Skin of body (tissue), 2 donors: ENCODE results near the gene RHOA. TPM values are rescaled to one million over a fixed set of nuclear protein-coding genes. Genes with fewer than 3 reads are reported as not detected.
"Not testable (repeated sequence)": the region's sequence is repeated elsewhere in the genome, so short reads cannot be mapped to it uniquely, and the experiment has no call there.

ENCODE experiments used
- DNase-seq: peaks from one replicate; lab custom pipeline; 2025; lab: John Stamatoyannopoulos, UW
- total RNA-seq: library from RNA; depleted of rRNA; stranded (reverse); fragments of >200 nt; gene quantifications from one replicate; pipeline ENCODE4 v1.2.3, GENCODE V29; 2014

Gene RHOA
- total RNA-seq, 1 donor from 2014 or later, result 262 TPM

DNA sequence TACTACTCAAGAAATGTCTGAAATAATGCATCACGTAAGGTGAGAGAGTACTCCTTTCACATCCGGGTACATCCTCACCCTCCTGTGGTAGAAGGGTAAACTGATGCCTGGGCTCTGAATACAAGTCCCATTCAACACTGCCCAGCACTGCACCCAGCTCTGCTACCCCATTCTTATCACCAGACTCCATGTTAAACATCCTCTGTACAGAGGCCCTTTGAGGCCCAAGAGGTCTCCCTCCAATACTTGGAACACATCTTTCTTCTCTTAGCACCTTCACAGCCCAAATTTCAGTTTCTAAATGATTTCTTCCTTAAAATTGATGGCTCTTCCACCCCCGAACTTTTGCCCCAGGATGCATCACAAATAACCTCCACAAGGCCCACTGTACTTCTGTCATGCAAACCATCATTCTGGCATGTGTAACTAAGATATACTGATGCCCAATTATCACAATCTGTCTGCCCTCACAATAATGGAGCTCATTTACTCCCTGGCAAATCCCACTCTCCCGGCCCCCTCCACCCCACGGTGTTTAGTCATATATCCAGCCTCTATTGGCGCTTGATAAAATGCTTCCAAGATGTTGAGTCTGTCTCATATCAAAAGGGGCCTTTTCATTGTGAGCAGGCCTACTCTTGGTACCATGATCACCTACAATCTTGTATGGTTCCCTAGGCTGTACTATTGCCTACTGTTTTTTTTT lies 41.0 kb downstream of the RHOA start:
- DNase-seq, result no peak

DNA sequence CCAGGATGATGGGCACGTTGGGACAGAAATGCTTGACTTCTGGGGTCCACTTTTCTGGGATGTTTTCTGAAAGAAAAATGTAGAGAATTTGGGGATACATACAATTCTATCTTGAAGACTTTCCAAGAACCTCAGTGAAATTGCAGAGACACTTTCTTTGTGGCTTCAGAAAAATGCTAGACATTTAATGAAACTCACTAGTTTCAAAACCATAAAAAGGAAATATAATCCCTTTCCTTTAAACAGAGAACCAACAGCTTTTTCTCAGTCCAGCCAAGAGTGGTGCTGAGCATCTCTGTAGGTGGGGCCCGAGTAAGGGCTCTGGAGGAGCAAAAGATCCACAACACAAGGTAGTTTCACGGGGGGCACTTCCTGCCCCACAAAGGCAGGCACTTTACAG lies 49.2 kb downstream of the RHOA start:
- no peak for DNase-seq

DNA sequence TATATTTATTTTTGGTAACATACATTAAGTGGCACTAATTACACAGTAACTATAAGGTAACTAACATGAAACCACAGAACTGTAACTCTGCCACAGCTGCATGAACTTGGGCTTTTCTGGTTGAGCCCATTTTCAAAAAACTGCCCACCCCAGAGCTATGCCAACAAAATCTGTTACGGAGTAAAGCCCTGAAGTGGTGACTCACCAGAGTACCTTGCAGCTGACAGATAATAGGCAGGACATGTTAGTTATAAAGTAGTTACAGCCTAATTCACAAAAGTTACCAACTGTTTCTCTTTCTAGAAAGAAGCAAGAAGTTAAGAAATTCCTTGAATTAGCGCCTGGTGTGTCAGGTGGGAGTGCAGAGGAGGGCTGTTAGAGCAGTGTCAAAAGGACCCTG lies 52.2 kb downstream of the RHOA start:
- no peak for DNase-seq

DNA sequence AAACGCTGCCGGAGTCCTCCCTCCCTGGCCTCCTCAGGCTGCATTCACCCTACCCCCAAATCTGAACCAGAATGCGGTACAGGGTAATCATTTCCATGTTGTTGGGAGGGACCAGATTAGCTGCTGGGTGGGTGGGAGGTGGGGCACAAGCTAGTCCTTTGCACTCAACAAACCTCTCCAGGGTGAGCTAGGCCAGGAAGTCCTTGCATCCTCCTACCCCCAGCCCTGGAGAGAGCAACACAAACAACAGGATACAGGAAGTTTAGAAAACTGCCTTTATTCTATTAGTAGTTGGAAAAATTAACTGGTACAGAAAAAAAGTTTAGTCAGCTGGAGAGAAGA lies 52.9 kb downstream of the RHOA start:
- no peak for DNase-seq

DNA sequence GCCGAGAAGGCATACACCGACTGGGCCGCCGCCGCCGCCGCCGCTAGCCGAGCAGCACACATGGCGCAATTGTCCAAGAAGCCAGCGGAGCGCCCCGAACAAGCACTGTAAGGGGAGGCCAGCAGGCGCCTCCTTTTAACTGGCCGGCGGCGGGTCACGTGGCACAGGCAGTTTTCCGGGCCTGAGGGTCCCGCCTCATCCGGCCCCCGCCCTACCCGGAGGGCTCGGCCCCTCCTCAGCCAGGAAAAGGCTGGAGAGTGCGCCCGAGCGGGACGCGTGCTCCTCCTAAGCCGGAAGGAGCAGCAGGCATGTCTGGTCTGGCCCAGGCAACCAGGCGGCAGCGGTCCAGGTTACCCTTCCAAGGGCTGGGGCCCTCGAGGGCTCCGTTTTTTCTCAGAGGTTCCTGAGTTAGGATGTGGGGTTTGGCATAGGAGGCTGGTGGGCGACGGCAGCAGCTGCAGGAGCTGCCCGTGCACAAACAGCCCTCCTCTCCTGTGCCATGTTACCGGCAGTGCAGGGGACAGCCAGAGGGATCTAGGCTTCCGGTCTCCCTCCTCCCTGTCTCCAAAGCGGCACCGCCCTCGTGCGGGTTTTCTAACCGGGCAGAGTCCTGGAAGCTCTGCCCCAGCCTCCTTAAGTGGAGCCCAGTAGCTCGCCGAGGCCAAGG lies 53.4 kb downstream of the RHOA start, which contains the start of gene GPX1:
Gene GPX1, minus strand, starts transcription at position 137 of the 667 bp plus-strand sequence. Its CDS starts 75 bp downstream, at position 62.
- DNase-seq, result peak; percentile 92

DNA sequence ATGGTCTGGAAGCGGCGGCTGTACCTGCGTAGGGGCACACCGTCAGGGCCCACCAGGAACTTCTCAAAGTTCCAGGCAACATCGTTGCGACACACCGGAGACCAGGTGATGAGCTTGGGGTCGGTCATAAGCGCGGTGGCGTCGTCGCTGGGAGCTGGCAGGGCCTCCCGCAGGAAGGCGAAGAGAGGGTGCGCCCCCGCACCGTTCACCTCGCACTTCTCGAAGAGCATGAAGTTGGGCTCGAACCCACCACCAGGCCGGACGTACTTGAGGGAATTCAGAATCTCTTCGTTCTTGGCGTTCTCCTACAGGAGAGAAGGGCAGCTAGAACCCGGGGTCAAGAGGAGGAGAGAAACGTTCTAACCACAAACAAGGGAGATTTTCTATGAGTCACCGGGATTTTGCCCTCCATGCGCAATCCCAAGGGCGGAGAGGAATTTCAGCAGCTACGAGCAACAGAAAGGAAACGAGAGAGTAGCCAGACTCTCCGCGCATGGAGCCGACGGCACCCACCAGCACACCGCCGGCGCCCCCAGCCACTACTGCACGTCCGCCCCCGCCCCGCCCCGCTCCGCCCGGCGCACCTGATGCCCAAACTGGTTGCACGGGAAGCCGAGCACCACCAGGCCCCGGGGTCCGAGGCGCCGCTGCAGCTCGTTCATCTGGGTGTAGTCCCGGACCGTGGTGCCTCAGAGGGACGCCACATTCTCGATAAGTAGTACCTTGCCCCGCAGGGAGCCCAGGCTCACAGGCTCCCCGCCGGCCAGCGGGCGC lies 54.1 kb downstream of the RHOA start:
- DNase-seq, result peak; percentile 26

DNA sequence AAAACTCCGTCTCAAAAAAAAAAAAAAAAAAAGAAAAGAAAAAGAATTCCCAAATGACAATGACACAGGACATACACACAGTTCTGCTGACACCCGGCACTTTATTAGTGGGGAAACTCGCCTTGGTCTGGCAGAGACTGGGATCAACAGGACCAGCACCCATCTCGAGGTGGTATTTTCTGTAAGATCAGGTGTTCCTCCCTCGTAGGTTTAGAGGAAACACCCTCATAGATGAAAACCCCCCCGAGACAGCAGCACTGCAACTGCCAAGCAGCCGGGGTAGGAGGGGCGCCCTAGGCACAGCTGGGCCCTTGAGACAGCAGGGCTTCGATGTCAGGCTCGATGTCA lies 54.7 kb downstream of the RHOA start:
- not testable (repeated sequence) for DNase-seq

DNA sequence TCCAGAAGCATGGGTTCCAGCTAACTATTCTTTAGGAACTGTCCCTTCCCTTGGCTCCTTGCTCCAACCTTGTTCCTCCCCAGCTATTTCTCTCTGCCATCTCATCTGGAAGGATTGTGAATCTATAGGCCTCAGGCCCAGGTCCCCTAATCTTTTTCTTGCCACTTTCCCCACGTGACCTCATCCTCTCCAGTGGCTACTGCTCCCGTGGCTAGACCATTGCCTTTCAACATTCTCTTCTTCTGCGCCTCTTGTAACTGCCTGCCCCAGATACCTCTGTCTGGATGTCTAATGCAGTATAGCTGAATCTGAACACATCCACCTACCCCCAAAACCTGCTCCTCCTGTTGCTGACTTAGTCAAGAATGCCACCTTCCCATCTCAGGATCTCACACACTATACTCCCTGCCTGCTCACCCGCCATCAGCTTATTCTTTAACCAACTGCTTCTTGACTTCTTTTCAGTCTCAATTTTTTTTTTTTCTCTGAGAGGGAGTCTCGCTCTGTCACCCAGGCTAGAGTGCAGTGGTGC lies 58.8 kb downstream of the RHOA start:
- DNase-seq, result no peak

DNA sequence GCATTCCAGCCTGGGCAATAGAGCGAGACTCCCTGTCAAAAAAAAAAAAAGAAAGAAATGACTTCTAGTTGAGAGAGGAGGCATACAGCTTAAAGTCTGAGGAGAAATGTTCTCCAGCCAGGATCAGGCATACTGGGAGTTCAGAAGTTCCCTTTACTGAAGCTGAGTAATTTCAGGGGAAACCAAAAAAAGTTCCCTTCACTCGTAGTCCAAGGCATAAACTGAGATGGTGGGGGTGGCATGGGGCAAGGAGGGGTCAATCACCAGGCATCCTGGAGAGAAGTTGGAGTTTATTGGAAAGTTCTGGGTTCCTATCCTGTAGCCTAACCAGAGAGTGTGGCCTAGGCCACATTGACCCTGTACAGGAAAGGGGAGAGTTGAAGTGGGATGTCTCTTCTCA lies 59.5 kb downstream of the RHOA start:
- DNase-seq, result no peak

DNA sequence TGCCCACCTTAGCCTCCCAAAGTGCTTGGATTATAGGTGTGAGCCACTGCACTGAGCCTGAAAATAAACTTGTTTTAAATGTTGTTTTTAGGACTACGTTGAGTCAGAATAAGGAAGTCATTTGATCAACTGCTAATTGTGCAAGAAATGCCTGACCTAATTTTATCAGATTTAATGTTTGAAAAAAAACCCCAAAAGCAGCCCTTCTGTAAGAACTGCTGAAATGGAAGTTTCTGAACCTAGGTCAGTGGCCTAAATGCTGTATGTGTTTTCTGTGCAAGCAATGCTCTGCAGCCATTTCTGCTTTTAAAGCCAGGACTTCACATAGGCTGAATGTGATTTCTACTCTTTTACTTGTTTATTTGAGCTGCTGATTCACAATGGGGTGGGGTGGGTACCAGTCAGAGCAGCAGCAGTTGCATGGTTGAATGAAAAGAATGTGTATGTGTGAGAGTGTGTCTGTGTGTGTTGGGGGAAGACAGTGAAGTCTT lies 60.2 kb downstream of the RHOA start:
- no peak for DNase-seq

DNA sequence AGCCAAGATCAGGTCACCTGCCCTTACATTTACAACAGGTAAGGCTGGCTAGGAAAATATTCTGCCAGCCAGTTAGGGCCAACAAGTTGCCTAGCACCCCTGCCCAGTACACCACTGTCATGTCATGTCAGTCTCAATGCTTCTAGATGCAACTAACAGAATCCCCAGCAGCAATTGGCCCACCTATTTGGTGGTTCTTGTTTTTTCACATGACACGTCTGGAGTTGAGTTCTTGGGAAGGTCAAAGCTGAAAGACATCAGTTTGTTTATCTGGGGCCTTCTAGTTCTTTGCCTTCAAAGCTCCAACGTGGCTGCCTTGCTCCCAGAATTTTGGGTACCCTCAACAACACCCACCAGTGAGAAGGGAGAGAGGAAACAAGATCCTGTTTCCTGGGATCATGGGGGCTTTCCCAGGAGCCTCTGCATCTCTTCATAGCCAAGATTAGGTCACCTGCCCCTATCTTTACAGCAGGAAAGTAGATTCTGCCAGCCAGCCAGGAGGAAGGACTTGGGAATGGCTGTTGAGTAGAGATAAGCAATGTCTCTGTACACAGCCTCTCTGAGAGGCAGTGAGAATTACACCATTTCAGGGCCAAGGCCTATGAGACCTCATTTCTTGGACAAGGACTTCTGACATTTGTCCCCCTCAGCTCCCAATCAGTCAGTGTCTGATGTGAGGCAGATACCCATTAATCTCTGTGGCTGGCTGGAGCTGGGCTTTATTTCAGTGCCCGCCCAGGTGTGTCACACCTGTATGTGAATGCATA lies 62.2 kb downstream of the RHOA start:
- no peak for DNase-seq

DNA sequence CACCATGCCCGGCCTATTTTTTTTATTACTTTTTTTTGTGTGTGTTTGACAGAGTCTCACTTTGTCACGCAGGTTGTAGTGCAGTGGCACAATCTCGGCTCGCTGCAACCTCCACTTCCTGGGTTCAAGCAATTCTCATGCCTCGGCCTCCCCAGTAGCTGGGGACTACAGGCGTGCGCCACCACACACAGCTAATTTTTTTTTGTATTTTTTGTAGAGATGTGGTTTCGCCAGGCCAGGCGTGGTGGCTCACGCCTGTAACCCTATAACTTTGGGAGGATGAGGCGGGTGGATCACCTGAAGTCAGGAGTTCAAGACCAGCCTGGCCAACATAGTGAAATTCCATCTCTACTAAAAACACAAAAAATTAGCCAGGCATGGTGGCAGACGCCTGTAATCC lies 63.4 kb downstream of the RHOA start:
- not testable (repeated sequence) for DNase-seq

DNA sequence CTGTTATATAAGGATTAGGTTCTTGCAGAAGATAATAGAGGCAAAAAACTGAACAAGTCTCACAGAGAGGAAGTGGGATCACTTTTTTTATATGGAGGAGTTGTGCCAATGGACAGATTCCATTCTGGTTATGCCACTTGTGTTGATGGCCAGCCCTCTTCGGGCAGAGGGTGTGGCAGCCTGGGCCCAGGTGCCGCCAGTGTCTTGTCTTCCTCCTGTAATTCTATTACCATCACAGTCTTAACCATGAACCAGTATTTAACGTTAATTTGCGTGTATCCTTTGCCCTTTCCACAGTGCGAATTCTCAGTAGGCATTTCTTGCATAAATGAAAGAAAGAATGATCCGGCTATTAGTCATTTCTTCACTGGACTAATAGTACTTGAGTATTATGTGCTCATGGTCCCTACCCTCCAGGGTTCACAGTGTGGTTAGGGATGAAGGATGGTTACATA lies 65.0 kb downstream of the RHOA start:
- no peak for DNase-seq

DNA sequence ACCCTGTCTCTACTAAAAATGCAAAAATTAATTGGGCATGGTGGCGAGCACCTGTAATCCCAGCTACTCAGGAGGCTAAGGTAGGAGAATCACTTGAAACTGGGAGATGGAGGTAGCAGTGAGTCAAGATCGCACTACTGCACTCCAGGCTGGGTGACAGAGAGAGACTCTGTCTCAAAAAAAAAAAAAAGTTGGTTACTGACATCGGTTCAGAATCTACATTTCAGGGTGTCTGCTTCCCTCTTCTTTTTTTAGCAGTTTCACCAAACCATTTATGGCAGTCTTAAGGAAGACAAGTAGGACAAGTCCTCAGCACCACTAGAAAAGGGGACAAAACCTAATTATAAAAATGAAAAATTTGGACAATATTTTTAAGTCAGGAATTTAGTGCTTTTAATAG lies 68.6 kb downstream of the RHOA start:
- no peak for DNase-seq

DNA sequence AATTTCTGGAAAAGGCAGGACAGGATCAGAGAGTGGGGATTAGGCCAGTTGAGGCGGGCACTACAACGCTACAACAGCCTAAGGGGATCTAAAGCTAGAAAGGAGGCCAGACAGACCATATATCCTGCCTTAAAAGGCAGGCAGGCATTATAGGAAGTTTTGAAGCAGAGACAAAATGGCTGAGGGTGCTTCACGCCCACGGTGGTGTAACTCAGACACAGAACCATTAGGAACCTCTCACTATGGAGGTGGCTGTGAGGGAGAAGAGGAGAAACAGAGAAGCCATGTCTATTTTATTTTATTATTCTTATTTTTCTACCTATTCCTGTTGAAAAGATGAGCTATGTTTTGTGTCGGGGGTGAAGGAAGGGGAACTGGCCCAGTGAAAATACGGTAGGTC lies 69.8 kb downstream of the RHOA start:
- no peak for DNase-seq

DNA sequence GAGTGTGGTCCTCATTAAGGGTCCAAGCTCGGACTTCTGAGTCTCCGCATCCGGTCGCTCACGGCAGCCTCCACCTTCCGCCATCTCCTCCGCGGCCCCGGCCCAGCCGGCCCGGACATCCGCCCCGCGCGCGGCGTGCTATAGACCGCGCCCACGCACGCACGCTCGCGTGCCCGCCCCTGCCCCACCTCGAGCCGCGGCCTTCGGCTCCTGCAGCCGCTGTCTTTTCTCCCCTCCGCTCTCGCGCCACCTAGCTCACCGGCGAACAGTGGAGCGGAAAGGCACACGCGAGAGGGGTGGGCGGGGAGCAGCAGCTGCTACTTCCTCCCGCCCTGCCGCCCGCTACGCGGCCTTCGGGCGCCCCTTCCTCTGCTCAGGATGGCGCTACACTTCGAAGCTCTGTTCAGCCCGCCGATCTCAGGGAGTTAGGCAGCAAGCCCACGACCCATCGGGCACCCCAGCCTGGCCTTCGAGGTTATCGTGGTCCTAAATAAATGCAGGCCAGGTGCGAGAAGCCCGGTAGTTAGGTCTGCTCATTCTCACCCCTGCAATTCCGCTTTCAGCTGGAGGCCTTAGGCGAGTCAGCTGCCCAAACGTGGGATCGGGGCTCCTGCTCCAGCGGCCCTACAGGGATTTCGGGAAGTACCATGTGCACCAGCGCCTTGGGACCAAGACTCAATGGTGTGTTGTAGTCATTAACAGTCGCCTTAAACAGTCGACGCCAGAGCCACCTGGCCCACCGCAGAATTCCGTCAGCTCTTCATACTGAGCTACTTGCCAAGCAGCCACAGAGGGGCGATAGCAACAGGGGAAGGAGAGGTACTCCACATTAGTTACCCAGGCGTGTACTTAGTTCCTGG lies 71.6 kb downstream of the RHOA start, which contains the start of gene USP4:
Gene USP4, minus strand, starts transcription at position 113 of the 860 bp plus-strand sequence. Its CDS starts 29 bp downstream, at position 84.
- peak; percentile 82 for DNase-seq

DNA sequence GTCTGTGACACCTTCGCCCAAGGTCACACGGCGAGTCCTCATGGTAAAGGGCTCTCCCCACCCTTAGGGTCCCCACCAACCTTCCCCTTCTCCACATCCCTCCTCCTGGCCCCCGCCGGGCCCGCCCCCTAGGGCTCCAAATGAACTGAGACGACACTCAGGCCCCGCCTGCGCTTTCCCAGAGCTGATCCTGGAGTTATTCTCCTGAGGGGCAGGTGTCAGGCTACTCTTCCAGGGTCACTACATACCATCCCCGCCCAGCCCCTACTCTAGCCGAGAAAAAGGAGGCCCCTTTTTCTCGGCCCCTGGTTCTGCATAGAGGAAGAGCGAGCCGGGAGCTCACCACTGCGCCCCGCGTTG lies 72.2 kb downstream of the RHOA start:
- DNase-seq, result no peak

DNA sequence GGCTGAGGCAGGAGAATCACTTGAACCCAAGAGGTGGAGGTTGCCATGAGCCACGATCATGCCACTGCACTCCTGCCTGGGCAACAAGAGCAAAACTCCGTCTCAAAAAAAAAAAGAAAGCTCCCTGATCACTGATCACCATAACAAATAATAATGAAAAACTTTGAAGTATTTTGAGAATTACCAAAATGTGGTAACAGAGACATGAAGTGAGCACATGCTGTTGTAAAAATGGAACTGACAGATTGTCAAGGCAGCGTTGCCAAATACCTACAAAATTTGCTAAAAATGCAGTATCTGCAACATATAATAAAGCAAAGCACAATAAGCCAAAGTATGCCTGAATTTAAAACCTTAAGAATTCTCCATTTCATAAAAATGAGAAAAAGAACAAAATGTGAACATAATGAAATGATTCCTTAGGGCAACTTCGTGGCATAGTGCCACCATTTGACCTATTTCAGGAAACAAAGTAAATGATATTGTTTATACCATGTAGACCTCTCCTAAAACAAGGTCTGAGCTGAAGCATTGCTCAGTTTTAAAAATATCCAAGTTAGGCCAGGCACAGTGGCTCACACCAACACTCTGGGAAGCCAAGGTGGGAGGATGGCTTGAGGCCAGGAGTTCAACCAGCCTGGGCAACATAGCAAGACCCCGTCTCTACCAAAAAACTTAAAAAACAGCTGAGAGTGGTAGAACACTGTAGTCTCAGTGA lies 77.7 kb downstream of the RHOA start:
- no peak for DNase-seq

DNA sequence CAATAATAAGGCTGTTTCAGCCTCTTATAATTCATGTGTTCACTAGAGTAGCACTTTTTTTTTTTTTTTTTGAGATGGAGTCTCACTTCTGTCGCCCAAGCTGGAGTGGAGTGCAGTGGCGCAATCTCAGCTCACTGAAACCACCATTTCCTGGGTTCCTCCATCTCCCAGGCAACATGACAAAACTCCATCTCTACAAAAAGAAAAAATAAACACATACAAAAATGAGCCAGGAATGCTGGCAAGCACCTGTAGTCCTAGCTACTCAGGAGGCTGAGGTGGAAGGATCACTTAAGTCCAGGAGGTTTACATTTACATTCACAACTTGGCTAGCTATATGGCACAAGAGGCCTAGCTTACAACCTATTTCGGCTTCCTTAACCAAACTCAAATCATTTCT lies 78.7 kb downstream of the RHOA start:
- DNase-seq, result no peak

DNA sequence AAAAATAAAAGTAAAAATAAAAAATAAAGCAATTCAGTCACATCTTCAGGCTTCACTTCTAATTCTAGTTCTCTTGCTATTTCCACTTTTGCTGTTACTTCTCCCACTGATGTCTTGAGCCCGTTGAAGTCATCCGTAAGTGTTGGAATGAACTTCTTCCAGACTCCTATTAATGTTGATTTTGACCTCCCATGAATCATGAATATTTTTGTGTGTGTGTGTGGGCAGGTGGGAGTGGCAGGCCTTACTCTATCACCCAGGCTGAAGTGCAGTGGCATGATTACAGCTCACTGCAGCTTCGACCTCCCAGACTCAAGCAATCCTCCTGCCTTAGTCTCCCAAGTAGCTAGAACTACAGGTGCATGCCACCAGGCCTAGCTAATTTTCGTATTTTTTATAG lies 82.6 kb downstream of the RHOA start:
- no peak for DNase-seq
